ENCODE measurements around the gene TP53BP2.

TP53BP2 gene

DNA sequence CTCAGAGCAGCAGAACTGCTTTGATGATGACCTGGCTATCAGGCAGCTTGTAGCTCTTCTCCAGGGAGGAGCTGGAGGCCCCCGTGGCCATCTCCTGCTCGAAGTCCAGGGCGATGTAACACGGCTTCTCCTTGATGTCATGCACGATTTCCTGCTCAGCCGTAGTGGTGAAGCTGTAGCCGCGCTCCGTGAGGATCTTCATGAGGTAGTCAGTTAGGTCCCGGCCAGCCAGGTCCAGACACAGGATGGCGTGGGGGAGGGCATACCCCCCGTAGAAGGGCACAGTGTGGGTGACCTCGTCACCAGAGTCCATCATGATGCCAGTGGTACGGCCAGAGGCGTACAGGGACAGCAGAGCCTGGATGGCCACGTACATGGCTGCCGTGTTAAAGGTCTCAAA, 18.3 kb upstream of the TP53BP2 start:
- no peaks in the 10 kb centered on the region for H3K36me3 ChIP-seq (ENCODE audit: insufficient read depth, low read length)
- H3K79me2 ChIP-seq (ENCODE audit: insufficient read depth, low read length): no peaks in the 10 kb centered on the region
- TF ChIP-seq, protein P1, sequence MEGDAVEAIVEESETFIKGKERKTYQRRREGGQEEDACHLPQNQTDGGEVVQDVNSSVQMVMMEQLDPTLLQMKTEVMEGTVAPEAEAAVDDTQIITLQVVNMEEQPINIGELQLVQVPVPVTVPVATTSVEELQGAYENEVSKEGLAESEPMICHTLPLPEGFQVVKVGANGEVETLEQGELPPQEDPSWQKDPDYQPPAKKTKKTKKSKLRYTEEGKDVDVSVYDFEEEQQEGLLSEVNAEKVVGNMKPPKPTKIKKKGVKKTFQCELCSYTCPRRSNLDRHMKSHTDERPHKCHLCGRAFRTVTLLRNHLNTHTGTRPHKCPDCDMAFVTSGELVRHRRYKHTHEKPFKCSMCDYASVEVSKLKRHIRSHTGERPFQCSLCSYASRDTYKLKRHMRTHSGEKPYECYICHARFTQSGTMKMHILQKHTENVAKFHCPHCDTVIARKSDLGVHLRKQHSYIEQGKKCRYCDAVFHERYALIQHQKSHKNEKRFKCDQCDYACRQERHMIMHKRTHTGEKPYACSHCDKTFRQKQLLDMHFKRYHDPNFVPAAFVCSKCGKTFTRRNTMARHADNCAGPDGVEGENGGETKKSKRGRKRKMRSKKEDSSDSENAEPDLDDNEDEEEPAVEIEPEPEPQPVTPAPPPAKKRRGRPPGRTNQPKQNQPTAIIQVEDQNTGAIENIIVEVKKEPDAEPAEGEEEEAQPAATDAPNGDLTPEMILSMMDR (IDR thresholded peaks at IDR 0.05; ENCODE audit: borderline replicate concordance, extremely low read depth, low read length, poor library complexity, severe bottlenecking): no peak
- TF ChIP-seq EZH2 (IDR thresholded peaks at IDR 0.05; ENCODE audit: borderline replicate concordance, low read depth, low read length, severe bottlenecking): no peak
- no peaks in the 10 kb centered on the region for H3K4me1 ChIP-seq (ENCODE audit: insufficient read depth, low read length)
- H3K4me3 ChIP-seq (ENCODE audit: low read depth in 1 of 2, low read length in 2 of 2): no peak overlapping the region
- H3K4me2 ChIP-seq (ENCODE audit: insufficient read depth, low read length): no peak overlapping the region
- ATAC-seq (ENCODE audit: insufficient read depth, low read depth) (no peak), DNase-seq (no peak)
- H3K9me3 ChIP-seq (ENCODE audit: insufficient read depth, low read length, severe bottlenecking): no peaks in the 10 kb centered on the region
- H3K27ac ChIP-seq (ENCODE audit: low read length): no peak overlapping the region
- H2AFZ ChIP-seq (ENCODE audit: low read depth, low read length): no peak overlapping the region
- no peaks in the 10 kb centered on the region for H4K20me1 ChIP-seq (ENCODE audit: insufficient read depth, low read length)
- no peak overlapping the region for H3K9ac ChIP-seq (ENCODE audit: low read depth, low read length)
- peaks cover 15% of the 10 kb centered on the region for H3K27me3 ChIP-seq (ENCODE audit: insufficient read depth, low read length, poor library complexity)

DNA sequence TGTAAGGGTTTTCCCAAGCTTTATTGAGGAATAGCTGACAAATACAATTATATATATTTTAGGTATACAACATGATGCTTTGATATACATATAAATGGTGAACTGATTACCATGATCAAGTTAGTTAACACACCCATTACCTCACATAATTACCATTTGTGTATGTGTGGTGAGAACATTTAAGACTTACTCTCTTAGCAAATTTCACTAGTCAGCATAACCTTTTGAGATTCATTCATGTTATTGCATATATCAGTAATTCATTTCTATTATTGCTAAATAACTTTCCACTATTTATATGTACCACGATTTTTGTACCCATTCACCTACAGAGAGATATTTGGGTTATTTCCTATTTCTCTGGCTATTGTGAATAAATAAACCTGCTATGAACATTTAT, 16.2 kb upstream of the TP53BP2 start:
- H3K36me3 ChIP-seq (ENCODE audit: insufficient read depth, low read length): no peaks in the 10 kb centered on the region
- no peak overlapping the region for H3K27ac ChIP-seq (ENCODE audit: low read length)
- TF ChIP-seq, protein P1 (IDR thresholded peaks at IDR 0.05; ENCODE audit: borderline replicate concordance, extremely low read depth, low read length, poor library complexity, severe bottlenecking): no peak
- TF ChIP-seq EZH2 (IDR thresholded peaks at IDR 0.05; ENCODE audit: borderline replicate concordance, low read depth, low read length, severe bottlenecking): no peak
- H3K9me3 ChIP-seq (ENCODE audit: insufficient read depth, low read length, severe bottlenecking): no peaks in the 10 kb centered on the region
- H3K79me2 ChIP-seq (ENCODE audit: insufficient read depth, low read length): no peaks in the 10 kb centered on the region
- no peak overlapping the region for H3K4me2 ChIP-seq (ENCODE audit: insufficient read depth, low read length)
- no peak overlapping the region for H3K4me3 ChIP-seq (ENCODE audit: low read depth in 1 of 2, low read length in 2 of 2)
- peaks cover 16% of the 10 kb centered on the region for H3K27me3 ChIP-seq (ENCODE audit: insufficient read depth, low read length, poor library complexity)
- DNase-seq: no peak
- H3K4me1 ChIP-seq (ENCODE audit: insufficient read depth, low read length): no peaks in the 10 kb centered on the region
- H4K20me1 ChIP-seq (ENCODE audit: insufficient read depth, low read length): no peaks in the 10 kb centered on the region
- no peak for ATAC-seq (ENCODE audit: insufficient read depth, low read depth)
- no peak overlapping the region for H3K9ac ChIP-seq (ENCODE audit: low read depth, low read length)
- no peak overlapping the region for H2AFZ ChIP-seq (ENCODE audit: low read depth, low read length)

DNA sequence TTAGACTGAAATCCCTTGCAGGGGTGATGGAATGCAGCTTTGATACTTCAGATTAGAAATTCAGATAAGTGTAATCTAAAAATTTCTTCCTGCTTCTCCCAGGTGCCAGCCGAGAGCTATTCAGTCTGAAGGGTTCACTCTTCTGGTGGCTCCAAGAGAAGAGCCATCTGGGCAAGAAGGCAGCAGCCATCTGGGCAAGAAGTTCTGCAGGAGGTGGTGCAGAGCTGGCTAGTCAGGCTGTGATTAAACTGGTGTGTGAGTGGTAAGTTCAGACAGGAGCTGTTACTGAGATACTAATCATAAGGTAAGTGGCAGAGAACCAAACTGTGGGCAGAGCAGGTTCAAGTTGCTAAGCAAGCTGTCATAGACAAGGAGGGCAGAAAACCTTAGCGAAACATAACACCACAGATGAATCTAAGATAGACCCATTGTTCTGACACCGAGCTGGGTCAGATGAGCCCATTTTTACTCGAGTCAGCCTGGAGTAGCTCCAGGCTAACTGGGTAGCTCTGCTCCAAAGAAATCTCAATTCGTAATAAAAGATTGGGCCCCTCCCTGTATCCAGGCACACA, 14.4 kb upstream of the TP53BP2 start:
- no peaks in the 10 kb centered on the region for H3K9me3 ChIP-seq (ENCODE audit: insufficient read depth, low read length, severe bottlenecking)
- H3K27me3 ChIP-seq (ENCODE audit: insufficient read depth, low read length, poor library complexity): peaks cover 16% of the 10 kb centered on the region
- H3K4me2 ChIP-seq (ENCODE audit: insufficient read depth, low read length): no peak overlapping the region
- H4K20me1 ChIP-seq (ENCODE audit: insufficient read depth, low read length): no peaks in the 10 kb centered on the region
- H3K4me1 ChIP-seq (ENCODE audit: insufficient read depth, low read length): no peaks in the 10 kb centered on the region
- no peak overlapping the region for H3K4me3 ChIP-seq (ENCODE audit: low read depth in 1 of 2, low read length in 2 of 2)
- DNase-seq: no peak
- no peak for ATAC-seq (ENCODE audit: insufficient read depth, low read depth)
- H3K36me3 ChIP-seq (ENCODE audit: insufficient read depth, low read length): no peaks in the 10 kb centered on the region
- H3K9ac ChIP-seq (ENCODE audit: low read depth, low read length): no peak overlapping the region
- no peak overlapping the region for H2AFZ ChIP-seq (ENCODE audit: low read depth, low read length)
- no peaks in the 10 kb centered on the region for H3K79me2 ChIP-seq (ENCODE audit: insufficient read depth, low read length)
- TF ChIP-seq EZH2 (IDR thresholded peaks at IDR 0.05; ENCODE audit: borderline replicate concordance, low read depth, low read length, severe bottlenecking): no peak
- TF ChIP-seq, protein P1 (IDR thresholded peaks at IDR 0.05; ENCODE audit: borderline replicate concordance, extremely low read depth, low read length, poor library complexity, severe bottlenecking): no peak
- no peak overlapping the region for H3K27ac ChIP-seq (ENCODE audit: low read length)

DNA sequence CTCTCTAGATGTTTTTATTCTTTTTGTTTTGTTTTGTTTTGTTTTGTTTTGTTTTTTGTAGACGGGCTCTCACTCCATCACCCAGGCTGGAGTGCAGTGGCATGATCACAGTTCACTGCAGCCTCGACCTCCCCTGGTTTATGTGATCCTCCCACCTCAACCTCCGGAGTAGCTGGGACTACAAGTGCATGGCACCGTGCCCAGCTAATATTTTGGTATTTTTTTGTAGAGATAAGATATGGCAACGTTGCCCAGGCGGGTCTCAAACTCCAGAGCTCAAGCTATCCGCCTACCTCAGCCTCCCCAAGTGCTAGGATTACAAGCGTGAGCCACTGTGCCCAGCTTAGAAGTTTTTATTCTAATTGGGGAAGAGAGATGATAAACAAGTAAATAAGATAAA, 13.3 kb upstream of the TP53BP2 start:
- H2AFZ ChIP-seq (ENCODE audit: low read depth, low read length): no peak overlapping the region
- no peaks in the 10 kb centered on the region for H3K36me3 ChIP-seq (ENCODE audit: insufficient read depth, low read length)
- peaks cover 16% of the 10 kb centered on the region for H3K27me3 ChIP-seq (ENCODE audit: insufficient read depth, low read length, poor library complexity)
- no peaks in the 10 kb centered on the region for H4K20me1 ChIP-seq (ENCODE audit: insufficient read depth, low read length)
- H3K79me2 ChIP-seq (ENCODE audit: insufficient read depth, low read length): no peaks in the 10 kb centered on the region
- no peaks in the 10 kb centered on the region for H3K4me1 ChIP-seq (ENCODE audit: insufficient read depth, low read length)
- H3K4me2 ChIP-seq (ENCODE audit: insufficient read depth, low read length): no peak overlapping the region
- no peak overlapping the region for H3K9ac ChIP-seq (ENCODE audit: low read depth, low read length)
- TF ChIP-seq, protein P1 (IDR thresholded peaks at IDR 0.05; ENCODE audit: borderline replicate concordance, extremely low read depth, low read length, poor library complexity, severe bottlenecking): no peak
- TF ChIP-seq EZH2 (IDR thresholded peaks at IDR 0.05; ENCODE audit: borderline replicate concordance, low read depth, low read length, severe bottlenecking): no peak
- H3K27ac ChIP-seq (ENCODE audit: low read length): no peak overlapping the region
- ATAC-seq (ENCODE audit: insufficient read depth, low read depth): no peak
- H3K9me3 ChIP-seq (ENCODE audit: insufficient read depth, low read length, severe bottlenecking): no peaks in the 10 kb centered on the region
- DNase-seq: no peak
- H3K4me3 ChIP-seq (ENCODE audit: low read depth in 1 of 2, low read length in 2 of 2): no peak overlapping the region
